B cell (primary cell): ENCODE results near the gene UACA.

Experiments used
- CTCF ChIP-seq: fragments of 200-600 bp; IDR thresholded peaks from one replicate; pipeline ENCODE4 v1.8.0; 2022; ENCODE audit warnings: antibody characterized with exemption, mild to moderate bottlenecking
- EZH2 ChIP-seq: IDR thresholded peaks from 2 replicates; pipeline ENCODE4 v1.6.1; 2012; ENCODE audit warnings: borderline replicate concordance, low read depth, mild to moderate bottlenecking, moderate library complexity, low read length; ENCODE audit not compliant: insufficient read depth, poor library complexity, severe bottlenecking

DNA sequence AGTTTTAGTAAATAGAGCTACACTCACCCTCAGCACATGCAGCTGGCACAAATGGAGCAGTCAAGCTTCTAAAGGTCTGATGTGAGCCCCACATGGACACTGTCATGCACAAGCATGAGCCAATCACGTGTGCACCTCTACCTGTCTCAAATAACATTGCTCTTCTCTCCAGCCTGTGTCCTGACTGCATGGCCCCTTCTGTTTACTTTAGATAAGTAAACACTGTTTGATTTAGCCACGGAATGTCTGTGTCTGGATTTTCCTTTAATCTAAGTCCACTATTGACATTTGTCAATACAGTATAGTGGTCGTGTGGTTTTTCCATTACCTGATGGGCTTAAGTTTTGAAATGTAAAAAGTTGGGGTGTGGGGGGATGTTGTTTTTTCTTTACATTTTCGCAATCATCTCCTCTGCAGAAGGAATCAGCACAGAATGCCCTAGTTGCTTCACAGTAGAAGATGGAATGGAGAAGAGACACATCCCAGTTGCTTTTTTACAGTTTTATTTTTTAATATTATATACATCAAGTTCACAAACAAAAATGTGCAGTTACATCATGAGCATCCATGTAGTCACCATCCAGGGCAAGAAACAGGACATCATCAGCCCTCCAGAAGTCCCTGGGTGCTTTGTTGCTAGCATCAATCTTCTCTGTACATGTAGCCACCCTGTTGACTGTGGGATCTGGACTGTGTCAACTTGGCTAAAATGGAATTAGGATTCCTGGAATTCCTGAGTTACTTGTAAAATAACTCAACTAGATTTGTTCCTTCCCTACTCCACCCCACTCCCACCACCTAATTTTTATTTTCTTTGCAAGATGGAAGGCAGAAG lies 146.1 kb downstream of the UACA start:
- no peak for TF ChIP-seq CTCF
- no peak for TF ChIP-seq EZH2
